Gastroesophageal sphincter (tissue), 3 donors: Measurements from ENCODE around the gene ANXA11.

Experiments
- CTCF ChIP-seq, 4 experiments: fragments of 200-600 bp in 2 of 4; fragments of 450-650 bp in 2 of 4; sonication (generic) in 1 of 4; IDR thresholded peaks; one replicate each; pipeline ENCODE4 v1.5.1; 2017 to 2019; ENCODE audit warnings: antibody characterized with exemption in 4 of 4, mild to moderate bottlenecking in 2 of 4, moderate library complexity in 2 of 4
- EP300 ChIP-seq: sonication (generic); formaldehyde crosslinking; IDR thresholded peaks from one replicate; pipeline ENCODE4 v1.6.1; 2017; ENCODE audit warnings: antibody characterized with exemption, mild to moderate bottlenecking

- no peak for TF ChIP-seq CTCF (IDR thresholded peaks at IDR 0.05)
- no peak for TF ChIP-seq EP300
Measured at GRCh38 chr10:80200687-80201086, 4.7 kb downstream of the ANXA11 start.
